T-cell (primary cell): Measurements from ENCODE around the gene GIN1. TPM values are rescaled to one million over a fixed set of nuclear protein-coding genes. Genes with fewer than 3 reads are reported as not detected.
"Not testable (repeated sequence)": the region's sequence is repeated elsewhere in the genome, so short reads cannot be mapped to it uniquely, and the experiment has no call there.

Experiments used
- ATAC-seq, 4 experiments: fragments of 200-7000 bp in 3 of 4; fragments of 150-1000 bp in 1 of 4; cut with Tn5 transposase; replicated peaks in 1 of 4; 1 replicate in 3 of 4; 2 replicates in 1 of 4; pipeline ENCODE4 v1.10.0; 2021; ENCODE audit warnings: moderate library complexity in 3 of 4, mild to moderate bottlenecking in 2 of 4, moderate number of reproducible peaks in 1 of 4
- CTCF ChIA-PET, 2 donors: fragments of 300-600 bp; sonication (Branson Sonifier 250); formaldehyde crosslinking; loops; one replicate each; lab custom pipeline; 2022; ENCODE audit warnings: antibody characterized with exemption in 2 of 2; lab: Charles Lee
- POLR2A ChIA-PET, 2 donors: fragments of 300-600 bp; sonication (Branson Sonifier 250); formaldehyde crosslinking; loops; one replicate each; lab custom pipeline; 2022; ENCODE audit warnings: antibody characterized with exemption in 2 of 2; lab: Charles Lee
- DNase-seq, 35 experiments: peaks; one replicate each; pipeline versions ENCODE4 v3.0.0 to v3.0.0-alpha.2; 2013 to 2023
- H3K27ac ChIP-seq: one replicate; pipeline ENCODE4 v1.5.1; 2013; ENCODE audit warnings: low read length
- H3K27me3 ChIP-seq, 2 experiments: replicated peaks in 1 of 2; 1 replicate in 1 of 2; 2 replicates in 1 of 2; pipeline versions ENCODE4 v1.6.1 to v1.7.0; 2013; ENCODE audit warnings: low read length in 1 of 2, mixed read lengths in 1 of 2; ENCODE audit not compliant: control insufficient read depth in 2 of 2, insufficient read depth in 2 of 2; ENCODE audit errors: extremely low read depth in 1 of 2
- H3K36me3 ChIP-seq, 2 donors: 1 replicate in 1 of 2; 2 replicates in 1 of 2; pipeline versions ENCODE4 v1.6.1 to v1.7.0; 2013; ENCODE audit warnings: low read length in 1 of 2; ENCODE audit not compliant: control insufficient read depth in 2 of 2, insufficient read depth in 1 of 2; ENCODE audit errors: extremely low read depth in 1 of 2
- H3K4me1 ChIP-seq, 2 experiments: 1 replicate in 1 of 2; 2 replicates in 1 of 2; pipeline versions ENCODE4 v1.6.1 to v1.7.0; 2013; ENCODE audit warnings: low read length in 2 of 2, mixed read lengths in 1 of 2; ENCODE audit not compliant: insufficient read depth in 2 of 2, control insufficient read depth in 1 of 2; ENCODE audit errors: extremely low read depth in 1 of 2
- H3K4me3 ChIP-seq, 2 donors: 1 replicate in 1 of 2; 2 replicates in 1 of 2; pipeline versions ENCODE4 v1.5.1 to v1.7.0; 2013; ENCODE audit warnings: mild to moderate bottlenecking in 2 of 2, low read length in 1 of 2, moderate library complexity in 1 of 2; ENCODE audit not compliant: control insufficient read depth in 1 of 2; ENCODE audit errors: extremely low read depth in 1 of 2
- H3K9me3 ChIP-seq: 2 replicates; pipeline ENCODE4 v1.7.0; 2013
- H3K27ac Mint-ChIP-seq, 2 donors: one replicate each; pipeline ENCODE4 v1.8.0; 2020 to 2021; ENCODE audit warnings: mild to moderate bottlenecking in 2 of 2, mixed read lengths in 2 of 2
- H3K27me3 Mint-ChIP-seq, 2 donors: one replicate each; pipeline ENCODE4 v1.8.0; 2021 to 2022; ENCODE audit warnings: mixed read lengths in 2 of 2
- H3K36me3 Mint-ChIP-seq: one replicate; pipeline ENCODE4 v1.8.0; 2021; ENCODE audit warnings: mixed read lengths
- H3K4me1 Mint-ChIP-seq, 3 donors: one replicate each; pipeline ENCODE4 v1.8.0; 2020 to 2022; ENCODE audit warnings: mixed read lengths in 3 of 3, mild to moderate bottlenecking in 1 of 3
- H3K4me3 Mint-ChIP-seq, 3 donors: one replicate each; pipeline ENCODE4 v1.8.0; 2020 to 2022; ENCODE audit warnings: mild to moderate bottlenecking in 3 of 3, mixed read lengths in 3 of 3, moderate library complexity in 3 of 3
- H3K9me3 Mint-ChIP-seq, 3 donors: one replicate each; pipeline ENCODE4 v1.8.0; 2020 to 2022; ENCODE audit warnings: mixed read lengths in 3 of 3
- WGBS: methylation state at CpG from one replicate; pipeline ENCODE4 v1.1.5; 2013; ENCODE audit warnings: missing lambda C conversion rate; ENCODE audit not compliant: insufficient coverage; 5-methylcytosine and 5-hydroxymethylcytosine counted together
- total RNA-seq, 35 experiments: library from RNA in 6 of 35; stranded (reverse) in 6 of 35; fragments of 120-200 nt in 1 of 35; gene quantifications; one replicate each; pipeline versions ENCODE4 v1.2.1 to v1.2.4 and lab custom pipeline; 2013 to 2026

GIN1 gene
- total RNA-seq, 5 donors from 2014 or later (not counting 1 experiment from before 2014, with no cell fraction given): 2.6 to 18.8 (median 11.8) TPM

DNA sequence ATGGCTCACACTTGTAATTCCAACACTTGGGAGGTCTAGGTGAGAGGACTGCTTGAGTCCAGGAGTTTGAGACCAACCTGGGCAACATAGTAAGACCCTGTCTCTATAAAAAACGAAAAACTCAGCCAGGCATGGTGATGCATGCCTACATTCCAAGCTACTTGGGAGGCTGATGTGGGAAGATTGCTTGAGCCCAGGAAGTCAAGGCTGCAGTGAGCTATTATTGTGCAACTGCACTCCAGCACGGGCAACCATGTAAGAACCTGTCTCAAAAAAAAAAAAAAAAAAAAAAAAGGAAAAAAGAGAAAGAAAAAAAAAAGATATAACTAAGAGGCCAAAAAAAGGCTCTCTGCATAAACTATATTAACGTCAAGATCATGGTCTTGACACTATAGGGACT, 27.3 kb downstream of the GIN1 start:
- DNase-seq (no peak), ATAC-seq (no peak)
- no CpG with 5 or more reads among the region's 3 CpGs for WGBS
- Histone ChIP-seq H3K36me3 (peaks cover 0 to 8% of the 10 kb centered on the region in 2 donors), H3K9me3 (no peaks in the 10 kb centered on the region), H3K27ac (no peak overlapping the region), H3K4me3 (no peak overlapping the region), H3K4me1 (no peaks in the 10 kb centered on the region), H3K27me3 (no peaks in the 10 kb centered on the region)
- Mint-ChIP-seq H3K27ac (no peak overlapping the region), H3K4me3 (no peak overlapping the region), H3K9me3 (no peaks in the 10 kb centered on the region), H3K27me3 (no peaks in the 10 kb centered on the region), H3K4me1 (no peaks in the 10 kb centered on the region), H3K36me3 (peaks cover 70% of the 10 kb centered on the region)
- ChIA-PET POLR2A (no interaction called here), CTCF (interaction anchor here (0.6 to 0.7 kb wide), 6 partner anchors 22 to 532 kb away, joined by 3 to 6 read pairs (median 3); no protein-coding TSS in a partner anchor)

DNA sequence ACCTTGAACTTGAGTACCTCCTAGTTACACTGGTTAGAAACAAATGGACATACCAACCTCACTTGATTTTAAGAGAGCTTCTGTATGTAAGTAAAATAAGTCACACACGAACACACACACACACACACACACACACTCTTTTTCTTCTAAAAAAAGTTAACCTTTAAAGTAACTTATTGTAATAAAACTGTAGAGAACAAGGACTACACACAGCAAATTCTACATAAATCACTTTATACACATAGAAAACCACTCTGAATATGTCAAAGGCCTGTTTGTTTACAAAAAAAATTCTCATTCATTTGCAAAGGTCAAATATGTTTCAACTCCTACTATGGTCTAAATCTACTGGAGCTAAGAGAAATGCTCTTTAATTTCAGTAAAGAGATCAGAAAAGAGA, 29.1 kb downstream of the GIN1 start:
- no peak overlapping the region for H3K27ac ChIP-seq
- no peaks in the 10 kb centered on the region for H3K9me3 ChIP-seq
- no peaks in the 10 kb centered on the region for H3K4me1 Mint-ChIP-seq
- POLR2A ChIA-PET: interaction anchor here in 1 of 2 donors (0.6 kb wide), 1 partner anchor 34 kb away, joined by 3 read pairs; no protein-coding TSS in a partner anchor
- no peak overlapping the region for H3K4me3 Mint-ChIP-seq
- H3K36me3 Mint-ChIP-seq: peaks cover 72% of the 10 kb centered on the region
- H3K36me3 ChIP-seq: peaks cover 0 to 20% of the 10 kb centered on the region in 2 donors
- H3K9me3 Mint-ChIP-seq: peaks cover 7 to 9% (median 7%) of the 10 kb centered on the region in 3 donors
- H3K27ac Mint-ChIP-seq: no peak overlapping the region
- H3K4me3 ChIP-seq: no peak overlapping the region
- H3K27me3 ChIP-seq: no peaks in the 10 kb centered on the region
- CTCF ChIA-PET: no interaction called here
- H3K4me1 ChIP-seq: no peaks in the 10 kb centered on the region
- H3K27me3 Mint-ChIP-seq: no peaks in the 10 kb centered on the region
- no CpG with 5 or more reads among the region's 1 CpG for WGBS
- ATAC-seq (no peak), DNase-seq (no peak)

GRCh38 chr5:103089272-103089671, 30.7 kb downstream of the GIN1 start:
- peaks cover 71% of the 10 kb centered on the region for H3K36me3 Mint-ChIP-seq
- DNase-seq (no peak), ATAC-seq (no peak)
- Histone ChIP-seq H3K27ac (no peak overlapping the region), H3K4me1 (no peaks in the 10 kb centered on the region), H3K27me3 (no peaks in the 10 kb centered on the region), H3K36me3 (peaks cover 0 to 15% of the 10 kb centered on the region in 2 donors), H3K4me3 (no peak overlapping the region), H3K9me3 (peaks cover 4% of the 10 kb centered on the region)
- H3K4me3 Mint-ChIP-seq: no peak overlapping the region
- H3K9me3 Mint-ChIP-seq: peaks cover 7 to 17% (median 16%) of the 10 kb centered on the region in 3 donors
- H3K4me1 Mint-ChIP-seq: no peaks in the 10 kb centered on the region
- CTCF ChIA-PET: interaction anchor here in 1 of 2 donors (0.7 kb wide), 1 partner anchor 18 kb away, joined by 3 read pairs; no protein-coding TSS in a partner anchor
- H3K27ac Mint-ChIP-seq: no peak overlapping the region
- POLR2A ChIA-PET: no interaction called here
- no peaks in the 10 kb centered on the region for H3K27me3 Mint-ChIP-seq
- 100% methylated on average over 1 of the region's 1 CpG for WGBS

GRCh38 chr5:103086547-103086946, 33.4 kb downstream of the GIN1 start:
- no peak overlapping the region for H3K27ac Mint-ChIP-seq
- Histone ChIP-seq H3K4me3 (no peak overlapping the region), H3K27me3 (no peaks in the 10 kb centered on the region), H3K27ac (no peak overlapping the region), H3K36me3 (peaks cover 0 to 15% of the 10 kb centered on the region in 2 donors), H3K4me1 (no peaks in the 10 kb centered on the region), H3K9me3 (peaks cover 17% of the 10 kb centered on the region)
- H3K4me1 Mint-ChIP-seq: no peaks in the 10 kb centered on the region
- peaks cover 67% of the 10 kb centered on the region for H3K36me3 Mint-ChIP-seq
- ATAC-seq (no peak), DNase-seq (no peak)
- WGBS: no CpG with 5 or more reads among the region's 1 CpG
- no peaks in the 10 kb centered on the region for H3K27me3 Mint-ChIP-seq
- CTCF ChIA-PET: no interaction called here
- no peak overlapping the region for H3K4me3 Mint-ChIP-seq
- peaks cover 24 to 43% (median 41%) of the 10 kb centered on the region in 3 donors for H3K9me3 Mint-ChIP-seq
- POLR2A ChIA-PET: no interaction called here

- ChIA-PET POLR2A (no interaction called here), CTCF (no interaction called here)
- DNase-seq (no peak), ATAC-seq (no peak)
- Histone ChIP-seq H3K27ac (no peak overlapping the region), H3K4me3 (no peak overlapping the region), H3K27me3 (no peaks in the 10 kb centered on the region), H3K36me3 (no peaks in the 10 kb centered on the region), H3K4me1 (no peaks in the 10 kb centered on the region), H3K9me3 (peaks cover 20% of the 10 kb centered on the region)
- no peaks in the 10 kb centered on the region for H3K27me3 Mint-ChIP-seq
- H3K9me3 Mint-ChIP-seq: peaks cover 52 to 84% (median 79%) of the 10 kb centered on the region in 3 donors
- H3K27ac Mint-ChIP-seq: no peak overlapping the region
- WGBS: 79% methylated on average over 3 of the region's 4 CpGs
- peaks cover 21% of the 10 kb centered on the region for H3K36me3 Mint-ChIP-seq
- H3K4me1 Mint-ChIP-seq: no peaks in the 10 kb centered on the region
- H3K4me3 Mint-ChIP-seq: no peak overlapping the region
Observed at GRCh38 chr5:103079796-103080195, 40.1 kb downstream of the GIN1 start.

GRCh38 chr5:103075442-103075841, 44.5 kb downstream of the GIN1 start:
- DNase-seq (no peak), ATAC-seq (no peak)
- no peak overlapping the region for H3K4me3 Mint-ChIP-seq
- no peaks in the 10 kb centered on the region for H3K36me3 ChIP-seq
- 100% methylated on average over 1 of the region's 4 CpGs for WGBS
- peaks cover 39 to 54% (median 52%) of the 10 kb centered on the region in 3 donors for H3K9me3 Mint-ChIP-seq
- no peaks in the 10 kb centered on the region for H3K4me1 ChIP-seq
- no peak overlapping the region for H3K27ac Mint-ChIP-seq
- H3K27me3 Mint-ChIP-seq: no peaks in the 10 kb centered on the region
- no peaks in the 10 kb centered on the region for H3K4me1 Mint-ChIP-seq
- POLR2A ChIA-PET: no interaction called here
- no peaks in the 10 kb centered on the region for H3K27me3 ChIP-seq
- H3K9me3 ChIP-seq: peaks cover 2% of the 10 kb centered on the region
- H3K4me3 ChIP-seq: no peak overlapping the region
- CTCF ChIA-PET: no interaction called here
- H3K27ac ChIP-seq: no peak overlapping the region
- peaks cover 4% of the 10 kb centered on the region for H3K36me3 Mint-ChIP-seq

- ATAC-seq, POLR2A ChIA-PET, H3K27me3 Mint-ChIP-seq, H3K4me3 Mint-ChIP-seq, CTCF ChIA-PET, H3K4me1 Mint-ChIP-seq, H3K27me3 ChIP-seq, H3K9me3 ChIP-seq, H3K27ac Mint-ChIP-seq, H3K36me3 Mint-ChIP-seq, H3K27ac ChIP-seq, DNase-seq, H3K36me3 ChIP-seq, H3K4me3 ChIP-seq, H3K4me1 ChIP-seq: not testable (repeated sequence)
- 100% methylated on average over 1 of the region's 4 CpGs for WGBS
- peaks cover 32 to 46% (median 43%) of the 10 kb centered on the region in 3 donors for H3K9me3 Mint-ChIP-seq
Observed at GRCh38 chr5:103073500-103073899, 46.4 kb downstream of the GIN1 start.
